Stimulated activated naive CD4-positive, alpha-beta T cell treated with Interleukin-2 at 50 U/mL for 16 hours (primary cell): ENCODE results near the gene PLEKHA7.
A peak's percentile ranks its signal among the peaks of the same experiment; 100 is the strongest.
"Not testable (repeated sequence)": the region's sequence is repeated elsewhere in the genome, so short reads cannot be mapped to it uniquely, and the experiment has no call there.

ENCODE experiments used
- DNase-seq: peaks from one replicate; lab custom pipeline; 2025; lab: John Stamatoyannopoulos, UW

PLEKHA7 gene

GRCh38 chr11:16909359-16910035 is 104.7 kb downstream of the PLEKHA7 start:
- no peak for DNase-seq

GRCh38 chr11:16905375-16905774 is 108.8 kb downstream of the PLEKHA7 start:
- DNase-seq: no peak

- DNase-seq: not testable (repeated sequence)
These were observed 109.5 kb downstream of the PLEKHA7 start for GRCh38 chr11:16904761-16905160.

GRCh38 chr11:16902781-16903378 is 111.3 kb downstream of the PLEKHA7 start:
- DNase-seq: no peak

GRCh38 chr11:16902182-16902581 is 112.0 kb downstream of the PLEKHA7 start:
- peak; percentile 25 for DNase-seq

GRCh38 chr11:16900491-16900890 is 113.7 kb downstream of the PLEKHA7 start:
- DNase-seq: no peak

GRCh38 chr11:16899708-16900303 is 114.4 kb downstream of the PLEKHA7 start:
- no peak for DNase-seq

- DNase-seq: no peak
These were observed 115.8 kb downstream of the PLEKHA7 start for GRCh38 chr11:16898274-16898985.

GRCh38 chr11:16897470-16898061 is 116.6 kb downstream of the PLEKHA7 start:
- no peak for DNase-seq

- DNase-seq: no peak
These were observed 117.3 kb downstream of the PLEKHA7 start for GRCh38 chr11:16896729-16897469.

GRCh38 chr11:16895306-16895705 is 118.9 kb downstream of the PLEKHA7 start:
- DNase-seq: no peak

GRCh38 chr11:16893456-16894066 is 120.7 kb downstream of the PLEKHA7 start:
- DNase-seq: no peak

- no peak for DNase-seq
These were observed 122.2 kb downstream of the PLEKHA7 start for GRCh38 chr11:16891964-16892363.

GRCh38 chr11:16891165-16891564 is 123.0 kb downstream of the PLEKHA7 start:
- DNase-seq: no peak

GRCh38 chr11:16890442-16890841 is 123.8 kb downstream of the PLEKHA7 start:
- no peak for DNase-seq

GRCh38 chr11:16889905-16890304 is 124.3 kb downstream of the PLEKHA7 start:
- DNase-seq: no peak

GRCh38 chr11:16889010-16889409 is 125.2 kb downstream of the PLEKHA7 start:
- DNase-seq: not testable (repeated sequence)

- not testable (repeated sequence) for DNase-seq
These were observed 126.3 kb downstream of the PLEKHA7 start for GRCh38 chr11:16887887-16888286.

GRCh38 chr11:16883174-16883573 is 131.0 kb downstream of the PLEKHA7 start:
- no peak for DNase-seq

GRCh38 chr11:16881766-16882165 is 132.4 kb downstream of the PLEKHA7 start:
- no peak for DNase-seq

GRCh38 chr11:16881074-16881709 is 133.0 kb downstream of the PLEKHA7 start:
- no peak for DNase-seq
